Dermis blood vessel endothelial cell (primary cell): ENCODE measurements around the gene C19orf67. TPM values are rescaled to one million over a fixed set of nuclear protein-coding genes. Genes with fewer than 3 reads are reported as not detected.
"Not testable (repeated sequence)": the region's sequence is repeated elsewhere in the genome, so short reads cannot be mapped to it uniquely, and the experiment has no call there.

Experiments
- DNase-seq: peaks from one replicate; pipeline ENCODE4 v3.0.0; 2010
- total RNA-seq: library from RNA; depleted of rRNA; stranded (reverse); fragments of >200 nt; gene quantifications from 2 replicates; pipeline ENCODE4 v1.2.3, GENCODE V29; 2014

C19orf67 gene
- total RNA-seq, 1 donor from 2014 or later, result not detected

- no peak for DNase-seq
Observed at GRCh38 chr19:14056069-14056666, 29.4 kb downstream of the C19orf67 start.

GRCh38 chr19:14055396-14055795 is 30.2 kb downstream of the C19orf67 start:
- DNase-seq, result no peak

DNA sequence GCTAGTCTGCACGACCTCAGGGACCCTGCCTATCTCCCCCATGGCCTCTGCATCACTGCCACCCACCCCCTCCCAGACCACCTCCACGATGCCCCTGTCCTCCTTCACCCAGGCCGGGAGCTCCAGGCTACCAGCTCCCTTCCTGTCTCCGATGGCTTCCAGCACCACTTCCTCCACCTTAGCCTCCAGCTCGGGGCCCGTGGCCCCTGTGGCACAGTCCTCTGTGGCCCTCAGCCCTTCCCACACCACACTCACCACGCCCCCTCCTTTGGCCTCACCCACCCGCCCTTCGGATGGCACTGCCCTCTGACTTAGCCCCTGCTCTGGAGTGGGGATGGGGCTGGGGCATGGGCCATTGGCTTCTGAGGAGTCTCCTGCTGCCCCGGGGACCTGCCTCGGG is 30.9 kb downstream of the C19orf67 start:
- no peak for DNase-seq

DNA sequence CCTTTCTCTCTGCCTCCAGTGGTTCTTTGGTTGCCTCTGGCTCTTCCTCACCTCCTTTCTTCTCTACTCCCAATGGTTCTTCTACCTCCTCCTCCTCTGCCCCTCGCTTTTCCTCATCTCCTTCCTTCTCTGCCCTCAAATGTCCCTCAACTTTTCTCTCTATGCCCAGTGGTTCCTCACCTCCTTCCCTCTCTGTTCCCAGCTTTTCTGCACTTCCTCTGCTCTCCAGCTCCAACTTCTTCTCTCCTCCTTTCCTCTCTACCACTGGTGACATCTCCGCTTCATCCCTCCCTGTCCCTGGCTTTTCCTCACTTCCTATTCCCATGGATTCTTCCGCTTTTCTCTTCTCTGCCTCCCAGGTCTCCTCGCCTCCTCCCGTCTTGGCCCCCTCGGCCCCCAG is 31.5 kb downstream of the C19orf67 start:
- DNase-seq, result no peak

DNA sequence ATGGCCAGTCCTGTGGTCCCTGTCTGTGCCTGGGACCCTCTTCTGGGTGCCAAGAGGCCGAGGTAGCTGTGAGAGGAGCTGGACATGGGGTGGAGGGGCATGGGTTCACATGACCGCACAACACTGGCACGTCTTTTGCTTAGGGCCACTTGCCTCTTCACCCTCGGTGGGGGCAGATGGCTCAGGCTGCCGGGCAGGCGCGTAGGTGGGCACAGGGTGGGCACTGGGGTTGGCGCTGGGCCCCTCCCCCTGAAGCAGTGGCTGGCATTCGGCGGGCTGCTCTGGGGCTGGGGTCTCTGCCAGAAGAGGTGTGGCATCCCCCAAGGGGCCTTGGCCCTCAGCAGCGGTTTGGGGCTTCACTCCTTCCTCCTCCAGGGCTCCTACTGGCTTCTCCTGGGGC is 32.1 kb downstream of the C19orf67 start:
- DNase-seq, result no peak

GRCh38 chr19:14053032-14053431 is 32.6 kb downstream of the C19orf67 start:
- no peak for DNase-seq

DNA sequence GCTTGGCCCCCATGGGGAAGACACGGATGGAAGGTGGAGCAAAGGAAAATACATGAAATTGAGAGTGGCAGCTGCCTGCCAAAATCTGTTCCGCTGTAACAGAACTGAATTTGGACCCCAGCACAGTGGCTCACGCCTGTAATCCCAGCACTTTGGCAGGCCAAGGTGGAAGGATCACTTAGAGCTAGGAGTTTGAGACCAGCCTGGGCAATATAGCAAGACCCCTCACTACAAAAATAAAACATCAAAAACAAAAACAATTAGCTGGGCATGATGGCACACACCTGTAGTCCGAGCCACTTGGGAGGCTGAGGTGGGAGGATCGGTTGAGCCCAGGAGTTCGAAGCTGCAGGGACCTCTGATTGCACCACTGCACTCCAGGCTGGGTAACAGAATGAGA is 33.1 kb downstream of the C19orf67 start:
- no peak for DNase-seq

DNA sequence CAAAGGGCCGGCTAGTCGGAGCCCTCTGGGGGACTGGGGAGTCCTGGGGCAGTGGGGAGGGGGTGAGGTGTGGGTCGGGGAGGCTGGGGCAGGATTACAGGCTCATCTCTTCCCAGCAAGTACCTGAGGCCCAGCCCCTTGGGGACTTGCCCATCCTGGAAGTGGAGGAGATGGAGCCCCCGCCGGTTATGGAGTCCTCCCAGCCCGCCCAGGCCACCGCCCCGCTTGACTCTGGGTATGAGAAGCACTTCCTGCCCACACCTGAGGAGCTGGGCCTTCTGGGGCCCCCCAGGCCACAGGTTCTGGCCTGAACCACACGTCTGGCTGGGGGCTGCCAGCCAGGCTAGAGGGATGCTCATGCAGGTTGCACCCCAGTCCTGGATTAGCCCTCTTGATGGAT is 33.6 kb downstream of the C19orf67 start:
- DNase-seq, result no peak

- not testable (repeated sequence) for DNase-seq
Observed at GRCh38 chr19:14050961-14051360, 34.6 kb downstream of the C19orf67 start.

GRCh38 chr19:14050512-14050911 is 35.1 kb downstream of the C19orf67 start:
- no peak for DNase-seq

- DNase-seq, result peak; percentile 62
Observed at GRCh38 chr19:14048443-14049153, 37.0 kb downstream of the C19orf67 start.

DNA sequence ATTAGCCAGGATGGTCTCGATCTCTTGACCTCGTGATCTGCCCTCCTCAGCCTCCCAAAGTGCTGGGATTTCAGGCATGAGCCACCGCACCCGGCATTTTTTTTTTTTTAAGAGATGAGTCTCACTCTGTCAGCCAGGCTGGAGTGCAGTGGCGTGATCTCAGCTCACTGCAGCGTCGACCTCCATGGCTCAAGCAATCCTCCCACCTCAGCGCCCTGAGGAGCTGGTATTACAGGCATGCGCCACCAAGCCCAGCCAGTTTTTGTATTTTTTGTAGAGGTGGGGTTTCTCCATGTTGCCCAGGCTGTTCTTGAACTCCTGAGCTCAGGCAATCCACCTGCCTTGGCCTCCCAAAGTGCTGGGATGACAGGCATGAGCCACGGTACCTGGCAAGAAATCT is 37.7 kb downstream of the C19orf67 start:
- DNase-seq, result not testable (repeated sequence)

DNA sequence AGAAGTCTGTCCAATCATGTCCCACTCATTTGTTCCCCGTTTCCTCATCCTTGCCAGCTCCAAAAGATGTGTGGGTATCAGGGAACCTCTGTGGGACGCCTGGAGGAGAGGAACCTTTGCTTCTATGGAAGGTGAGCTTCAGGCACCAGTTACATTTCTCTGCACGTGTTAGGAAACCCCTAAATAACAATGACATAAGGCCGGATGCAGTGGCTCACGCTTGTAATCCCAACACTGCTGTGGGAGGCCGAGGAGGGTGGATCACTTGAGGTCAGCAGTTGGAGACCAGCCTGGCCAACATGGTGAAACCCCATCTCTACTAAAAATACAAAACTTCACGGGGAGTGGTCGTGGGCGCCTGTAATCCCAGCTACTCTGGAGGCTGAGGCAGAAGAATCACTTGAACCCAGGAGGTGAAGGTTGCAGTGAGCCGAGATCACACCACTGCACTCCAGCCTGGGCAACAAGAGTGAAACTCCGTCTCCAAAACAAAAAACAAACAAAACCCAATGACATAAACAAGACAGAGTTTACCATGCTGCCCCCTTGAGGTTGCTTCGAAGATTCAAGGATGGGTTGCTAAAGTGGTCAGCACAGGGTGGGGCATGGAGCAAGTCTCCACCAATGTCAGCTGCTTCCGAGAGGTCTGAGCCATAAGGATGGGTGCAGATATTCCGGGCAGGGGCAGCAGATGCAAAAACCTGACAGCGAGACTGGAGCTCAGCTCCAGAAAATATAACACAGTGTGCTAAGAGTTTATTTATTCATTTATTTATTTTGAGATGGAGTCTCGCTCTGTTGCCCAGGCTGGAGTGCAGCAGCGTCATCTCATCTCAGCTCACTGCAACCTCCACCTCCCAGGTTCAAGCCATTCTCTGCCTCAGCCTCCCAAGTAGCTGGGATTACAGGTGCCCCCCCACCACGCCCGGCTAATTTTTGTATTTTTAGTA is 42.6 kb downstream of the C19orf67 start:
- DNase-seq, result peak; percentile 84

DNA sequence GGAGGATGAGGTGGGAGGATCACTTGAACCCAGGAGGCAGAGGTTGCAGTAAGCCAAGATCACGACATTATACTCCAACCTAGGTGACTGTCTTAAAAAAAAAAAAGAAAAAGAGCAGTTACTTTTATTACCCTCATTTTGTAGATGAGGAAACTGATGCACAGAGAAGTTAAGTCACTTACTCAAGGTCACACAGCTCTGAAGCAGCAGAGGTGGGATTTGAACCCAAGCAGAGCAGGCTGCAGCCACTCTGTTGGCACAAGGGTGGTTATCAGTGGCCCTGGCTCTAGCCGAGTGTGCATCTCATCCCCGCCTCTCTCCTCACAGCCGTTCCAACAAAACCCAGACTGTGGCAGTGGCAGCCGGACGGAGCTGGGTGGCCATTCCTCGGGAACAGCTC is 46.4 kb downstream of the C19orf67 start:
- no peak for DNase-seq

- no peak for DNase-seq
Observed at GRCh38 chr19:14035706-14036105, 49.9 kb downstream of the C19orf67 start.

DNA sequence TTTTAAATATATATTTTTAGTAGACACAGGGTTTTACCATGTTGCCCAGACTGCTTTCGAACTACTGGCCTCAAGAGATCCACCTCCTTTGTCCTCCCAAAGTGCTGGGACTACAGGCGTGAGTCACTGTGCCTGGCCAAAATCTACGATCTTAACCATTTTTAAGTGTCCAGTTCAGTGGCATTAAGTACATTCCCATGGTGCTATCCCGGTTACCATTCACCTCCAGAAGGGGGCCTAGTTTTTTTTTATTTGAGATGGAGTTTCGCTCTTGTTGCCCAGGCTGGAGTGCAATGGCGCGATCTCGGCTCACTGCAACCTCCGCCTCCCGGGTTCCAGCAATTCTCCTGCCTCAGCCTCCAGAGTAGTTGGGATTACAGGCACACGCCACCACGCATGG is 50.4 kb downstream of the C19orf67 start:
- not testable (repeated sequence) for DNase-seq

DNA sequence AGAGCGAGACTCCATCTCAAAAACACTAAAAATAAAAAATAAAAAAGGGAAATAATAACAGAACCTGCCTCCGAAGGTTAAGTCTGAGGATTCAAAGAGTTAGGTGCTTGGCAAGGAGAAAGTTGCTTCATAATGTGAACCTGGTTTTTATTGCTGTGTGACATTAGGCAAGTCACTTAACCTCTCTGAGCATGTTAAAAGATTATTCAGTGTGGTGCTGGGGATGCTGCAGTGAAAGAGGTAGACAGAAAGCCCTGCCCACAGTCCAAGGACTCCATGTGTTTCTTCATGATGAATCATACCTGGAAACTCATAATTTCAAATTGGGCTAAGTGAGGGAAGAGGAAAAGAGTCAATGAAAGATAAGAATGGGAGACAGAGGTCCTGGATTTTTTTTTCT is 51.6 kb downstream of the C19orf67 start:
- DNase-seq, result no peak

GRCh38 chr19:14031719-14032480 is 53.7 kb downstream of the C19orf67 start, which contains the start of gene IL27RA:
IL27RA (plus strand) TSS chr19:14031762; CDS start chr19:14031873, 111 bp downstream.
- peak; percentile 60 for DNase-seq
